ENCODE results near the gene FNIP2. TPM values are rescaled to one million over a fixed set of nuclear protein-coding genes. Genes with fewer than 3 reads are reported as not detected.
A peak's percentile ranks its signal among the peaks of the same experiment; 100 is the strongest.

Gene FNIP2
- total RNA-seq, 1 donor from 2014 or later: 25.3 TPM

GRCh38 chr4:158781963-158782362, 13.1 kb downstream of the FNIP2 start:
- intact Hi-C loops (cut with DNase I): no loop called here
- peaks cover 60% of the 10 kb centered on the region for H3K4me1 ChIP-seq
- no peak for DNase-seq (ENCODE audit: extremely low spot score in 2 of 2)
- no peak overlapping the region for H3K27ac ChIP-seq
- H3K9me3 ChIP-seq: no peaks in the 10 kb centered on the region
- no peak overlapping the region for H3K4me3 ChIP-seq
- no peaks in the 10 kb centered on the region for H3K27me3 ChIP-seq
- TF ChIP-seq POLR2AphosphoS5 (IDR thresholded peaks at IDR 0.05; ENCODE audit: insufficient read depth in 1 of 2, low read depth in 1 of 2): no peak
- TF ChIP-seq POLR2A (IDR thresholded peaks at IDR 0.05): no peak
- TF ChIP-seq CTCF (IDR thresholded peaks at IDR 0.05): no peak
- no peaks in the 10 kb centered on the region for H3K36me3 ChIP-seq

- intact Hi-C loops (cut with DNase I): no loop called here
- Histone ChIP-seq H3K4me1 (peaks cover 63% of the 10 kb centered on the region), H3K27ac (peak overlapping the region; percentile 17), H3K9me3 (no peaks in the 10 kb centered on the region), H3K36me3 (no peaks in the 10 kb centered on the region), H3K4me3 (no peak overlapping the region), H3K27me3 (no peaks in the 10 kb centered on the region)
- no peak for DNase-seq (ENCODE audit: extremely low spot score in 2 of 2)
- no peak for TF ChIP-seq POLR2AphosphoS5 (IDR thresholded peaks at IDR 0.05; ENCODE audit: insufficient read depth in 1 of 2, low read depth in 1 of 2)
- TF ChIP-seq CTCF (IDR thresholded peaks at IDR 0.05): no peak
- TF ChIP-seq POLR2A (IDR thresholded peaks at IDR 0.05): no peak
These were observed 13.9 kb downstream of the FNIP2 start for GRCh38 chr4:158782551-158783360.

GRCh38 chr4:158783785-158784184, 15.0 kb downstream of the FNIP2 start:
- no peaks in the 10 kb centered on the region for H3K27me3 ChIP-seq
- H3K9me3 ChIP-seq: no peaks in the 10 kb centered on the region
- DNase-seq (ENCODE audit: extremely low spot score in 2 of 2): no peak
- no peak overlapping the region for H3K27ac ChIP-seq
- H3K36me3 ChIP-seq: no peaks in the 10 kb centered on the region
- H3K4me1 ChIP-seq: peaks cover 61% of the 10 kb centered on the region
- no peak overlapping the region for H3K4me3 ChIP-seq
- TF ChIP-seq POLR2A (IDR thresholded peaks at IDR 0.05) (no peak), CTCF (IDR thresholded peaks at IDR 0.05) (no peak), POLR2AphosphoS5 (IDR thresholded peaks at IDR 0.05; ENCODE audit: insufficient read depth in 1 of 2, low read depth in 1 of 2) (no peak)
- intact Hi-C loops (cut with DNase I): no loop called here

GRCh38 chr4:158785718-158786117, 16.9 kb downstream of the FNIP2 start:
- intact Hi-C loops (cut with DNase I): no loop called here
- DNase-seq (ENCODE audit: extremely low spot score in 2 of 2): no peak
- no peak overlapping the region for H3K4me3 ChIP-seq
- TF ChIP-seq CTCF (IDR thresholded peaks at IDR 0.05) (no peak), POLR2AphosphoS5 (IDR thresholded peaks at IDR 0.05; ENCODE audit: insufficient read depth in 1 of 2, low read depth in 1 of 2) (no peak), POLR2A (IDR thresholded peaks at IDR 0.05) (no peak)
- no peaks in the 10 kb centered on the region for H3K9me3 ChIP-seq
- peaks cover 62% of the 10 kb centered on the region for H3K4me1 ChIP-seq
- H3K36me3 ChIP-seq: no peaks in the 10 kb centered on the region
- H3K27ac ChIP-seq: no peak overlapping the region
- H3K27me3 ChIP-seq: no peaks in the 10 kb centered on the region

- peaks cover 62% of the 10 kb centered on the region for H3K4me1 ChIP-seq
- H3K36me3 ChIP-seq: no peaks in the 10 kb centered on the region
- no peak for DNase-seq (ENCODE audit: extremely low spot score in 2 of 2)
- intact Hi-C loops (cut with DNase I): no loop called here
- no peak overlapping the region for H3K4me3 ChIP-seq
- H3K27me3 ChIP-seq: no peaks in the 10 kb centered on the region
- H3K27ac ChIP-seq: no peak overlapping the region
- TF ChIP-seq POLR2AphosphoS5 (IDR thresholded peaks at IDR 0.05; ENCODE audit: insufficient read depth in 1 of 2, low read depth in 1 of 2) (peak in 1 of 2 donors; percentile 44), POLR2A (IDR thresholded peaks at IDR 0.05) (no peak)
- H3K9me3 ChIP-seq: no peaks in the 10 kb centered on the region
These were observed 17.3 kb downstream of the FNIP2 start for GRCh38 chr4:158786121-158786601.

Measured in vagina (tissue), 2 donors.